ENCODE data around the gene TMTC1. TPM values are rescaled to one million over a fixed set of nuclear protein-coding genes. Genes with fewer than 3 reads are reported as not detected.

TMTC1 gene
- total and polyA plus RNA-seq, 2 donors, result 24.8 to 30.3 TPM

GRCh38 chr12:29763301-29763683 is 20.4 kb downstream of the TMTC1 start:
- H3K4me1 ChIP-seq (ENCODE audit: insufficient read depth), result no peaks in the 10 kb centered on the region
- no peak overlapping the region for H3K27ac ChIP-seq (ENCODE audit: low read depth)
- no peaks in the 10 kb centered on the region for H3K36me3 ChIP-seq (ENCODE audit: insufficient read depth)
- DNase-seq (ENCODE audit: extremely low spot score), result no peak
- no peak overlapping the region for H3K4me3 ChIP-seq (ENCODE audit: low read depth, low read length)

- Histone ChIP-seq H3K4me1 (ENCODE audit: insufficient read depth) (no peaks in the 10 kb centered on the region), H3K4me3 (ENCODE audit: low read depth, low read length) (no peak overlapping the region), H3K36me3 (ENCODE audit: insufficient read depth) (no peaks in the 10 kb centered on the region), H3K27ac (ENCODE audit: low read depth) (no peak overlapping the region)
- WGBS, result 69% methylated on average over 7 of the region's 7 CpGs
- no peak for DNase-seq (ENCODE audit: extremely low spot score)
Measured at GRCh38 chr12:29762637-29763300, 21.0 kb downstream of the TMTC1 start.

GRCh38 chr12:29759950-29760349 is 23.8 kb downstream of the TMTC1 start:
- H3K36me3 ChIP-seq (ENCODE audit: insufficient read depth), result no peaks in the 10 kb centered on the region
- WGBS, result 93% methylated on average over 2 of the region's 2 CpGs
- no peak overlapping the region for H3K27ac ChIP-seq (ENCODE audit: low read depth)

GRCh38 chr12:29756741-29757390 is 26.9 kb downstream of the TMTC1 start:
- Histone ChIP-seq H3K4me3 (ENCODE audit: low read depth, low read length) (no peak overlapping the region), H3K27ac (ENCODE audit: low read depth) (no peak overlapping the region), H3K36me3 (ENCODE audit: insufficient read depth) (no peaks in the 10 kb centered on the region), H3K4me1 (ENCODE audit: insufficient read depth) (no peaks in the 10 kb centered on the region)
- DNase-seq (ENCODE audit: extremely low spot score), result no peak

More at GRCh38 chr12:29759950-29760349, 23.8 kb downstream of the TMTC1 start:
- no peak for DNase-seq (ENCODE audit: extremely low spot score)
- Histone ChIP-seq H3K4me1 (ENCODE audit: insufficient read depth) (no peaks in the 10 kb centered on the region), H3K4me3 (ENCODE audit: low read depth, low read length) (no peak overlapping the region)

GRCh38 chr12:29754235-29755189 is 29.2 kb downstream of the TMTC1 start:
- H3K36me3 ChIP-seq (ENCODE audit: insufficient read depth), result no peaks in the 10 kb centered on the region
- 30% methylated on average over 8 of the region's 8 CpGs for WGBS
- no peak for DNase-seq (ENCODE audit: extremely low spot score)
- H3K4me1 ChIP-seq (ENCODE audit: insufficient read depth), result no peaks in the 10 kb centered on the region
- H3K4me3 ChIP-seq (ENCODE audit: low read depth, low read length), result no peak overlapping the region
- no peak overlapping the region for H3K27ac ChIP-seq (ENCODE audit: low read depth)

- H3K27ac ChIP-seq (ENCODE audit: low read depth), result no peak overlapping the region
- WGBS, result 96% methylated on average over 3 of the region's 3 CpGs
- H3K4me1 ChIP-seq (ENCODE audit: insufficient read depth), result no peaks in the 10 kb centered on the region
- H3K36me3 ChIP-seq (ENCODE audit: insufficient read depth), result no peaks in the 10 kb centered on the region
- no peak overlapping the region for H3K4me3 ChIP-seq (ENCODE audit: low read depth, low read length)
- no peak for DNase-seq (ENCODE audit: extremely low spot score)
Measured at GRCh38 chr12:29752121-29752520, 31.6 kb downstream of the TMTC1 start.

- Histone ChIP-seq H3K4me3 (ENCODE audit: low read depth, low read length) (no peak overlapping the region), H3K36me3 (ENCODE audit: insufficient read depth) (no peaks in the 10 kb centered on the region), H3K4me1 (ENCODE audit: insufficient read depth) (no peaks in the 10 kb centered on the region), H3K27ac (ENCODE audit: low read depth) (no peak overlapping the region)
- 86% methylated on average over 6 of the region's 6 CpGs for WGBS
- DNase-seq (ENCODE audit: extremely low spot score), result no peak
Measured at GRCh38 chr12:29751676-29752075, 32.1 kb downstream of the TMTC1 start.

GRCh38 chr12:29750928-29751220 is 32.9 kb downstream of the TMTC1 start:
- Histone ChIP-seq H3K36me3 (ENCODE audit: insufficient read depth) (no peaks in the 10 kb centered on the region), H3K27ac (ENCODE audit: low read depth) (no peak overlapping the region), H3K4me3 (ENCODE audit: low read depth, low read length) (no peak overlapping the region), H3K4me1 (ENCODE audit: insufficient read depth) (no peaks in the 10 kb centered on the region)
- no peak for DNase-seq (ENCODE audit: extremely low spot score)

GRCh38 chr12:29750131-29750927 is 33.4 kb downstream of the TMTC1 start:
- DNase-seq (ENCODE audit: extremely low spot score), result no peak
- 84% methylated on average over 1 of the region's 1 CpG for WGBS
- Histone ChIP-seq H3K4me1 (ENCODE audit: insufficient read depth) (no peaks in the 10 kb centered on the region), H3K36me3 (ENCODE audit: insufficient read depth) (no peaks in the 10 kb centered on the region), H3K27ac (ENCODE audit: low read depth) (no peak overlapping the region), H3K4me3 (ENCODE audit: low read depth, low read length) (no peak overlapping the region)

- WGBS, result 0% methylated on average over 1 of the region's 1 CpG
Measured at GRCh38 chr12:29744365-29744764, 39.4 kb downstream of the TMTC1 start.

GRCh38 chr12:29743801-29744200 is 39.9 kb downstream of the TMTC1 start:
- H3K27ac ChIP-seq (ENCODE audit: low read depth), result no peak overlapping the region
- WGBS, result 59% methylated on average over 3 of the region's 3 CpGs
- H3K4me3 ChIP-seq (ENCODE audit: low read depth, low read length), result no peak overlapping the region
- no peaks in the 10 kb centered on the region for H3K36me3 ChIP-seq (ENCODE audit: insufficient read depth)
- no peak for DNase-seq (ENCODE audit: extremely low spot score)
- H3K4me1 ChIP-seq (ENCODE audit: insufficient read depth), result no peaks in the 10 kb centered on the region

More at GRCh38 chr12:29744365-29744764, 39.4 kb downstream of the TMTC1 start:
- Histone ChIP-seq H3K4me3 (ENCODE audit: low read depth, low read length) (no peak overlapping the region), H3K36me3 (ENCODE audit: insufficient read depth) (no peaks in the 10 kb centered on the region), H3K27ac (ENCODE audit: low read depth) (no peak overlapping the region), H3K4me1 (ENCODE audit: insufficient read depth) (no peaks in the 10 kb centered on the region)
- DNase-seq (ENCODE audit: extremely low spot score), result no peak

GRCh38 chr12:29743077-29743476 is 40.7 kb downstream of the TMTC1 start:
- H3K4me3 ChIP-seq (ENCODE audit: low read depth, low read length), result no peak overlapping the region
- no peak overlapping the region for H3K27ac ChIP-seq (ENCODE audit: low read depth)
- no peak for DNase-seq (ENCODE audit: extremely low spot score)
- no peaks in the 10 kb centered on the region for H3K36me3 ChIP-seq (ENCODE audit: insufficient read depth)
- no peaks in the 10 kb centered on the region for H3K4me1 ChIP-seq (ENCODE audit: insufficient read depth)
- 92% methylated on average over 4 of the region's 4 CpGs for WGBS

- Histone ChIP-seq H3K27ac (ENCODE audit: low read depth) (no peak overlapping the region), H3K4me3 (ENCODE audit: low read depth, low read length) (no peak overlapping the region), H3K36me3 (ENCODE audit: insufficient read depth) (no peaks in the 10 kb centered on the region), H3K4me1 (ENCODE audit: insufficient read depth) (no peaks in the 10 kb centered on the region)
- DNase-seq (ENCODE audit: extremely low spot score), result no peak
- 95% methylated on average over 1 of the region's 1 CpG for WGBS
Measured at GRCh38 chr12:29742646-29743045, 41.1 kb downstream of the TMTC1 start.
